Measurements from ENCODE around the gene SLC6A3.

DNA sequence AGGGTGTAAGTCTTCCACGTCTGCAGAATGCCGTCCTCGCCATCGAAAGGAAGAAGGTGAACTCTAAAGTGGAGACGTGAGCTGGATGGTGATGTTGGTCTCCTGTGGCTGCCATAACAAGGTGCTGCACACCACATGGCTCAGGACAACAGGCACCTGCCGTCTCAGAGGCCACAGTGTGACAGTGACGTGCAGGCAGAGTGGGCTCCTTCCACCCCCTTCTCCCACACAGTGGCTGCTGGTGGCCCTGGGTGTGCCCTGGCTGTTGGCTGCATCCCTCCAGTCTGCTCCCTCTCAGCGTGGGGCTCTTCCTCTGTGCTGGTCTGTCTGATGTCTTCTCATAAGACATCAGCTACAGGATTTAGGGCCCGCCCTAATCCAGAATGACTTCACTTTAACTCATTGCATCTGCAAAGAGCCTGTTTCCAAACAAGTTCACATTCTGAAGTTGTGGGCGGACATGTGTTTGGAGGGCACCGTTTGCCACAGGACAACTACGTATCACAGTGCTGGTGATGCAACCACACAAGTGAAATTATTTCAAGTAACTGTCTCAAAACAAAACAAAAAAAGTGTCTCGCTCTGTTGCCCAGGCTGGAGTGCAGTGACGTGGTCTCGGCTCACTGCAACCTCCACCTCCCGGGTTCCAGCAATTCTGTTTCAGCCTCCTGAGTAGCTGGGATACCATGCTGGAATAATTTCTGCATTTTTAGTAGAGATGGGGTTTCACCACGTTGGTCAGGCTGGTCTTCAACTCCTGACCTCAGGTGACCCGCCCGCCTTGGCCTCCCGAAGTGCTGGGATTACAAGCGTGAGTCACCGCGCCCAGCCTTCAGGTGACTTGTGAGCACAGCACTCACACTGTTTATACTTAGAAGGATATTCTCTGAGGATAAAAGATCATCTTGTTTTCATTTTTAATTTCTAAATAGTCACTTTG is 69.1 kb downstream of the SLC6A3 start:
- TF ChIP-seq CTCF (IDR thresholded peaks at IDR 0.05) = no peak
- no peak for TF ChIP-seq EZH2 (IDR thresholded peaks at IDR 0.05; ENCODE audit: borderline replicate concordance, insufficient read depth, low read depth, low read length, poor library complexity, severe bottlenecking)

All from B cell (primary cell).